AG09309 (cell line): ENCODE results near the gene ANKRD33B.
"Not testable (repeated sequence)": the region's sequence is repeated elsewhere in the genome, so short reads cannot be mapped to it uniquely, and the experiment has no call there.

Experiments used
- DNase-seq: peaks from one replicate; pipeline ENCODE4 v3.0.0-alpha.2; 2010; ENCODE audit warnings: low read depth
- H3K4me3 ChIP-seq: 2 replicates; pipeline ENCODE4 v1.5.1; 2011; ENCODE audit warnings: mild to moderate bottlenecking, low read depth, low read length, moderate library complexity; ENCODE audit not compliant: control insufficient read depth
- CTCF ChIP-seq: IDR thresholded peaks from 2 replicates; pipeline ENCODE4 v1.5.1; 2011; ENCODE audit warnings: mild to moderate bottlenecking, low read depth, low read length, inconsistent platforms; ENCODE audit not compliant: insufficient read depth, control insufficient read depth; ENCODE audit errors: missing control alignments

The ANKRD33B gene

GRCh38 chr5:10630126-10630525, 66.3 kb downstream of the ANKRD33B start:
- TF ChIP-seq CTCF, result no peak
- DNase-seq, result no peak
- no peak overlapping the region for H3K4me3 ChIP-seq

- H3K4me3 ChIP-seq, DNase-seq: not testable (repeated sequence)
These were observed 66.9 kb downstream of the ANKRD33B start for GRCh38 chr5:10630744-10631143.

GRCh38 chr5:10631316-10631996, 67.6 kb downstream of the ANKRD33B start:
- no peak for DNase-seq
- TF ChIP-seq CTCF, result no peak
- H3K4me3 ChIP-seq, result no peak overlapping the region

- H3K4me3 ChIP-seq, result no peak overlapping the region
- DNase-seq, result no peak
- TF ChIP-seq CTCF, result no peak
These were observed 68.4 kb downstream of the ANKRD33B start for GRCh38 chr5:10632110-10632761.

- no peak for TF ChIP-seq CTCF
- no peak for DNase-seq
- H3K4me3 ChIP-seq, result no peak overlapping the region
These were observed 69.6 kb downstream of the ANKRD33B start for GRCh38 chr5:10633271-10634049.

GRCh38 chr5:10634050-10634449, 70.2 kb downstream of the ANKRD33B start:
- no peak for DNase-seq
- TF ChIP-seq CTCF, result no peak
- H3K4me3 ChIP-seq, result no peak overlapping the region

- H3K4me3 ChIP-seq, result no peak overlapping the region
- TF ChIP-seq CTCF, result no peak
- no peak for DNase-seq
These were observed 70.7 kb downstream of the ANKRD33B start for GRCh38 chr5:10634562-10634961.
